Activated naive CD8-positive, alpha-beta T cell treated with anti-CD3 and anti-CD28 coated beads, Interleukin-2, amount 10 ng/mL, durations not matched to agents 7 days and 5 days (primary cell): Measurements from ENCODE around the gene CD300E. TPM values are rescaled to one million over a fixed set of nuclear protein-coding genes. Genes with fewer than 3 reads are reported as not detected.
"Not testable (repeated sequence)": the region's sequence is repeated elsewhere in the genome, so short reads cannot be mapped to it uniquely, and the experiment has no call there.

Experiments
- ATAC-seq: fragments of 150-1000 bp; cut with Tn5 transposase; one replicate; pipeline ENCODE4 v1.10.0; 2021; ENCODE audit warnings: low read depth, moderate library complexity
- POLR2A ChIA-PET: fragments of 350-600 bp; sonication (Branson Sonifier 250); formaldehyde crosslinking; loops from one replicate; lab custom pipeline; 2021; ENCODE audit warnings: antibody characterized with exemption; lab: Charles Lee
- DNase-seq: peaks from one replicate; pipeline ENCODE4 v3.0.0; 2021
- H3K27ac Mint-ChIP-seq: one replicate; pipeline ENCODE4 v1.8.0; 2022; ENCODE audit warnings: mild to moderate bottlenecking, mixed read lengths
- H3K27me3 Mint-ChIP-seq: one replicate; pipeline ENCODE4 v1.8.0; 2022; ENCODE audit warnings: mild to moderate bottlenecking, moderate library complexity, mixed read lengths
- H3K36me3 Mint-ChIP-seq: one replicate; pipeline ENCODE4 v1.8.0; 2021; ENCODE audit warnings: mild to moderate bottlenecking, mixed read lengths
- H3K4me1 Mint-ChIP-seq: one replicate; pipeline ENCODE4 v1.8.0; 2021; ENCODE audit warnings: mixed read lengths
- H3K4me3 Mint-ChIP-seq: one replicate; pipeline ENCODE4 v1.8.0; 2022; ENCODE audit warnings: mild to moderate bottlenecking, moderate library complexity, mixed read lengths
- H3K9me3 Mint-ChIP-seq: one replicate; pipeline ENCODE4 v1.8.0; 2021; ENCODE audit warnings: mixed read lengths
- total RNA-seq, 2 experiments: library from RNA; stranded (reverse); gene quantifications; one replicate each; pipeline ENCODE4 v1.2.3, GENCODE V29; 2021

CD300E gene
- total RNA-seq, 2 experiments from 2014 or later: not detected

DNA sequence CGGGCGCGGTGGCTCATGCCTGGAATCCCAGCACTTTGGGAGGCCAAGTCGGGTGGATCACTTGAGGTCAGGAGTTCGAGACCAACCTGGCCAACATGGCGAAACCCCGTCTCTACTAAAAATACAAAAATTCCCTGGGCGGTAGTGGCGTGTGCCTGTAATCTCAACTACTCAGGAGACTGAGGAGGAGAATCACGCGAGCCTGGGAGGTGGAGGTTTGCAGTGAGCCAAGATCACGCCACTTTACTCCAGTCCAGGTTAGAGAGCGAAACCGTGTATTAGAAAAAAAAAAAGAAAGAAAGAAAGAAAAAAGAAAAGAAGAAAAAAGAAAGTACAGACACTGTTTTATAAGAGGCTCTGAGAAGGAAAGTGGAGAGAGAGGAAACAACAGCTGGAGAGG lies 6.7 kb upstream of the CD300E start:
- H3K9me3 Mint-ChIP-seq, DNase-seq, ATAC-seq, H3K4me3 Mint-ChIP-seq, H3K27ac Mint-ChIP-seq, H3K36me3 Mint-ChIP-seq, H3K4me1 Mint-ChIP-seq: not testable (repeated sequence)
- POLR2A ChIA-PET: interaction anchor here (0.7 kb wide), 1 partner anchor 236 kb away, joined by 3 read pairs; no protein-coding TSS in a partner anchor
- H3K27me3 Mint-ChIP-seq: peaks cover 73% of the 10 kb centered on the region

DNA sequence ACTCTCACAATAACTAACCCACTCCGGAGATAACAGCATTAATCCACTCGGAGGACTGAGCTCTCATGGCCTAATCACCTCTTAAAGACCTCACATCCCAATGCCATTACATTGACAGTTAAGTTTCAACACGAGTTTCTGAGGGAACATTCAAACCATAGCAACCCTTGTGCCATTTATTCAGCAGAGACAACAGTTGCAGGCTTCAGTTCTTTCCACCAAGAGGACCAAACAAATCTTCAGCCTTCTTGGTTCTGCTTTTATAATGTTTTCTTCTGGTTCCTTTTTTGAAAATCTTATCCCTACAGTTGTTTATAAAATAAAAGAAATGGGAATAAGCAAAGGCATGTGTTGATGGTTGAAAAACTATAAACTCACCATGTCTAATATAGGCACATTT lies 2.1 kb upstream of the CD300E start:
- Mint-ChIP-seq H3K4me1 (no peaks in the 10 kb centered on the region), H3K27me3 (peaks cover 78% of the 10 kb centered on the region), H3K4me3 (no peak overlapping the region), H3K36me3 (no peaks in the 10 kb centered on the region), H3K27ac (no peak overlapping the region), H3K9me3 (peaks cover 3% of the 10 kb centered on the region)
- POLR2A ChIA-PET: no interaction called here
- DNase-seq: no peak
- no peak for ATAC-seq

DNA sequence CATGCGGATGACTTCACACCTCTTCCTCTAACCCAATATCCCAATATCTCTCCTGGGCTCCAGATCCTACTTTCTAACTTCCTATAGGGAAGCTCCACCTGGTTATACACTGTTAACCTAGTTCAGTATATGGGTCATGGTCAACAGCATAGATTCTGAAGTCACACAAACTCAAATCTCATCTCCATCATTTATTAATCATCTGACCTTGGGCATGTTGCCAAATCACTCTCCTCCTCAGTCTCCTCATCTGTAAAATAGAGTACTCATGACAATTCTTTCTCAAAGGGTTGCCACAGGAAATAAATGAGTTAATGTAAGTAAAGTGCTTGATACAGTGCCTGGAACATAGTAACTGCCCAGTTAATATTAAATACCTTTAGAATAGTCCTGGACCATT lies 593 bp upstream of the CD300E start:
- Mint-ChIP-seq H3K36me3 (no peaks in the 10 kb centered on the region), H3K9me3 (peaks cover 3% of the 10 kb centered on the region), H3K27ac (no peak overlapping the region), H3K4me3 (no peak overlapping the region), H3K27me3 (peaks cover 74% of the 10 kb centered on the region), H3K4me1 (no peaks in the 10 kb centered on the region)
- POLR2A ChIA-PET: no interaction called here
- no peak for ATAC-seq
- no peak for DNase-seq

GRCh38 chr17:74619077-74619673 lies 4.4 kb downstream of the CD300E start:
- Mint-ChIP-seq H3K9me3 (no peaks in the 10 kb centered on the region), H3K4me1 (no peaks in the 10 kb centered on the region), H3K36me3 (no peaks in the 10 kb centered on the region), H3K4me3 (no peak overlapping the region), H3K27ac (no peak overlapping the region), H3K27me3 (peaks cover 69% of the 10 kb centered on the region)
- no peak for ATAC-seq
- POLR2A ChIA-PET: interaction anchor here (1.2 kb wide), 1 partner anchor 83 kb away, joined by 3 read pairs; no protein-coding TSS in a partner anchor
- no peak for DNase-seq

- Mint-ChIP-seq H3K4me1 (no peaks in the 10 kb centered on the region), H3K9me3 (no peaks in the 10 kb centered on the region), H3K36me3 (no peaks in the 10 kb centered on the region), H3K27me3 (peaks cover 65% of the 10 kb centered on the region), H3K4me3 (no peak overlapping the region), H3K27ac (no peak overlapping the region)
- ATAC-seq (no peak), DNase-seq (no peak)
- POLR2A ChIA-PET: interaction anchor here (1.2 kb wide), 1 partner anchor 83 kb away, joined by 3 read pairs; no protein-coding TSS in a partner anchor
Measured at GRCh38 chr17:74618451-74618850, 5.1 kb downstream of the CD300E start.

DNA sequence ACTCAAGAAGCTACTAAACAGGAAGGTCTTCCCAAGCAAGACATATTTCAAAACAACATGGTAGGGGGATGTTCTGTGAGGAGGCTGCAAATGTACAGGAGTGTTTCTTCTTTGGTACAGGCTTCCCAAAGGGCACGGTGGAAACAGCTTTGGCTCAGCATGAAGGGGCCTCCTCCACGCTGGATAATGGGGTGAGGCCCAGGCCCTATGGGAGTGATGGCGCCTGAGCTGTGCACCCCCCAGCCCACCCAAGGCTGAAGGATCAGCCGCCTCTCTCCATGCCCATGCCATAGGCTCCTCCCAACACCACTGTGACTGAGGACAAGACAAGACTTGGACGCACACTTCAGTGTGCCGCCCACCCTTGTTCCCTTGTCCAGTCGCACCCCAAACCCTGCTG lies 6.8 kb downstream of the CD300E start:
- H3K4me1 Mint-ChIP-seq: peaks cover 11% of the 10 kb centered on the region
- no peak overlapping the region for H3K27ac Mint-ChIP-seq
- no peak overlapping the region for H3K4me3 Mint-ChIP-seq

GRCh38 chr17:74612046-74612445 lies 11.5 kb downstream of the CD300E start:
- peaks cover 40% of the 10 kb centered on the region for H3K27me3 Mint-ChIP-seq
- H3K4me1 Mint-ChIP-seq: peaks cover 11% of the 10 kb centered on the region
- ATAC-seq (peak; percentile 13), DNase-seq (no peak)
- no peak overlapping the region for H3K27ac Mint-ChIP-seq
- H3K4me3 Mint-ChIP-seq: no peak overlapping the region
- H3K36me3 Mint-ChIP-seq: no peaks in the 10 kb centered on the region
- H3K9me3 Mint-ChIP-seq: no peaks in the 10 kb centered on the region
- POLR2A ChIA-PET: no interaction called here

More for the DNA sequence above, 6.8 kb downstream of the CD300E start:
- Mint-ChIP-seq H3K27me3 (peaks cover 59% of the 10 kb centered on the region), H3K9me3 (no peaks in the 10 kb centered on the region), H3K36me3 (no peaks in the 10 kb centered on the region)
- no peak for DNase-seq
- POLR2A ChIA-PET: no interaction called here
- no peak for ATAC-seq

DNA sequence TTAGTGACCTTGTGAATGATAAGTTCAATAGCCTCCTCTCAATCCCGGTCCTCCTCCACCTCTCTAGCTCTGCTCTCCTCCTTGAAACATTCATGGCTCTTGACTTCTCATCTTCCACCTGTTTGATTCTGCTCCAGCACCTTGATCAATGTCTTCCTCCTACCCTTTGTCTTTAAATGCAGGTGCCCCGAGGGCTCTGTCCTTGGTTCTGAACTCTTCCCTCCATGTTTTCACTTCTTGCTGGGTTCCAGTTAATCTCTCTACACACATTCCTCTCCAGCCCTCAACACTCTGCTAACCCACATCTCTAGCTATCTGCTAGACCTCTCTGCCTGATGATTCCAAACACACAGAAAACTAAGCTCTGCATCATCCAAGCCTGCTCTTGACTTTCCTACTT lies 13.4 kb downstream of the CD300E start:
- peaks cover 11% of the 10 kb centered on the region for H3K4me1 Mint-ChIP-seq
- peaks cover 40% of the 10 kb centered on the region for H3K27me3 Mint-ChIP-seq
- H3K27ac Mint-ChIP-seq: no peak overlapping the region
- POLR2A ChIA-PET: no interaction called here
- H3K36me3 Mint-ChIP-seq: no peaks in the 10 kb centered on the region
- ATAC-seq (no peak), DNase-seq (no peak)
- no peak overlapping the region for H3K4me3 Mint-ChIP-seq
- no peaks in the 10 kb centered on the region for H3K9me3 Mint-ChIP-seq

DNA sequence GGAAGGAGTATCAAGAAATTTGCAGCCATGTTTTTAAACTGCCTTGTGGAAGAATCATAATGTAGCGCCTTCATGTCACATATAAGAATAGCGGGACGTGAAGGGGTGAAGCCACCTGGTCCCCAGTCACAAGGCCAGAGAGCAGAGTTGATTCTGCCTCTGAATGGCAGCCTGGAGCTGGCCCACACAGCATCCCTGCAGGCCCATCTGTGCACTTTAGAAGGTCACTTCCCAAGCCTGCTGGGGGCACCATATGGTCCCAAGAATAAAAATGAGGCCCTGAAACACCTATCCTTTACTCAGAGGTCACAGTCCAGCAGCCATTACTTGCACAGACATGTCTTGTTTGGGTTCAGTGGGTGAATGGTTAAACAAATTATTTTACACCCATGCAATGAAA lies 15.0 kb downstream of the CD300E start:
- DNase-seq (no peak), ATAC-seq (no peak)
- H3K4me1 Mint-ChIP-seq: peaks cover 13% of the 10 kb centered on the region
- no peak overlapping the region for H3K4me3 Mint-ChIP-seq
- no peak overlapping the region for H3K27ac Mint-ChIP-seq
- POLR2A ChIA-PET: no interaction called here
- H3K9me3 Mint-ChIP-seq: no peaks in the 10 kb centered on the region
- no peaks in the 10 kb centered on the region for H3K36me3 Mint-ChIP-seq
- peaks cover 35% of the 10 kb centered on the region for H3K27me3 Mint-ChIP-seq

DNA sequence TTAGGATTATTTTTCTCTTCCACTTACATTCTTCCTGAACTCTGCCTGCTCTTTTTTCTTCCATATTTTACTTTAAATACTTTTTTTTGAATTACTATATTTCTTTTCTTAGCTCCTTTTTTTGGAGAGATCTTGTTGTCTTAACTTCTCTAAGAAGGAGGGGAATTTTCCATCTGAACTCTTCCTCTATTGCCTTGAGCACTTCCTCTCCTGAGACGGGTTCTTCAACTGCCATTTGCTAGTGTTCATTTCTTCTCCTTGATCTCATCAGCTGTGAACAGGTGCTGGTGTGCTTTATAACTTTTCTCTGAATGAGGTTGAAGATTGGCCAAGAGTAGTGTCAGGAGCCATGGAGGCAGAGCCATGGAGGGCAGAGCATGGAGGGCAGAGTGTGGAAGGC lies 16.3 kb downstream of the CD300E start:
- H3K4me3 Mint-ChIP-seq: no peak overlapping the region
- H3K27ac Mint-ChIP-seq: no peak overlapping the region
- no peaks in the 10 kb centered on the region for H3K9me3 Mint-ChIP-seq
- DNase-seq (no peak), ATAC-seq (no peak)
- H3K27me3 Mint-ChIP-seq: peaks cover 30% of the 10 kb centered on the region
- POLR2A ChIA-PET: no interaction called here
- peaks cover 13% of the 10 kb centered on the region for H3K4me1 Mint-ChIP-seq
- no peaks in the 10 kb centered on the region for H3K36me3 Mint-ChIP-seq

- no peak for DNase-seq
Measured at GRCh38 chr17:74606050-74606449, 17.5 kb downstream of the CD300E start.

DNA sequence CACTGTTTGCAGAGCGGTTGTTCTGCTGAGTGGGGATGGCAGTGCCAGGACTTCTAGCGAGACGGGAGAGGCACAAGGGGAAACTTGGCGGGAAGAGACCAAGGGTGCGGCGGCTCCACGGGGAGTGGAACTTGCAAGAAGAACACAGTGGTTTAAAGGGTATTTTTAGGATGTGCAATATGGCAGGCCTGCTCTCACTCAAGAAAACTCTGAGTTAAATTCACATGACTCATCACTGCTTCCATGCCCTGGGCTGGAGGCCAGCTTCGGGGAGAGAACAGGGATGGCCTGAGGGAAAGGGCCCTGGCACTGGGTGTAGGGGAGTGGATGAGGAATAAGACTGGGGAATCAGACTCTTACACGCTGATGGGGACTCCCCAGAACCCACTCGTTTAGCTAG lies 18.2 kb downstream of the CD300E start:
- Mint-ChIP-seq H3K9me3 (no peaks in the 10 kb centered on the region), H3K4me1 (peaks cover 18% of the 10 kb centered on the region), H3K36me3 (no peaks in the 10 kb centered on the region), H3K27ac (no peak overlapping the region), H3K27me3 (peaks cover 32% of the 10 kb centered on the region), H3K4me3 (no peak overlapping the region)
- no peak for ATAC-seq
- no peak for DNase-seq
- POLR2A ChIA-PET: no interaction called here

More at GRCh38 chr17:74606050-74606449, 17.5 kb downstream of the CD300E start:
- no peak for ATAC-seq
- H3K4me1 Mint-ChIP-seq: peaks cover 15% of the 10 kb centered on the region
- H3K9me3 Mint-ChIP-seq: no peaks in the 10 kb centered on the region
- POLR2A ChIA-PET: no interaction called here
- H3K27ac Mint-ChIP-seq: no peak overlapping the region
- no peaks in the 10 kb centered on the region for H3K36me3 Mint-ChIP-seq
- no peak overlapping the region for H3K4me3 Mint-ChIP-seq
- peaks cover 26% of the 10 kb centered on the region for H3K27me3 Mint-ChIP-seq

DNA sequence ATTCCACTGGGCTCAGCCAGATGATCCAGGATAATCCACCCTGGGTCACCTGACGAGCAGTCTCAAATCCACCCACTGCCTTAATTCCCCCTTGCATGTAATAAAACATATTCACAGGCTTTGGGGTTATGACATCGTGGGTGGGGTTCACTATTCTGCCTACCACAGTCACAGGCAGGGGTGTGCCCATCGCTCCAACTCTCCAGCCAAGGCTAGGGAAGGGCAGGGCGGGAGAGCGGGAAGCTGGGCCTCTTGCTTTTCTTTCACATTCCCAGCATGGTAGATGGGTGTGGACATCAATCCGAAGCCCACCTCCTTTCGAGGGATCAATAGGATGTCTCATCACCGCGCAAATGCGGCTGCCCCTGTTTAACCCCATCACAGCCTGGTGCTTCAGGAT lies 18.8 kb downstream of the CD300E start:
- Mint-ChIP-seq H3K4me1 (peaks cover 18% of the 10 kb centered on the region), H3K27me3 (peaks cover 38% of the 10 kb centered on the region), H3K36me3 (no peaks in the 10 kb centered on the region), H3K27ac (no peak overlapping the region), H3K4me3 (no peak overlapping the region), H3K9me3 (no peaks in the 10 kb centered on the region)
- POLR2A ChIA-PET: no interaction called here
- DNase-seq (no peak), ATAC-seq (no peak)

DNA sequence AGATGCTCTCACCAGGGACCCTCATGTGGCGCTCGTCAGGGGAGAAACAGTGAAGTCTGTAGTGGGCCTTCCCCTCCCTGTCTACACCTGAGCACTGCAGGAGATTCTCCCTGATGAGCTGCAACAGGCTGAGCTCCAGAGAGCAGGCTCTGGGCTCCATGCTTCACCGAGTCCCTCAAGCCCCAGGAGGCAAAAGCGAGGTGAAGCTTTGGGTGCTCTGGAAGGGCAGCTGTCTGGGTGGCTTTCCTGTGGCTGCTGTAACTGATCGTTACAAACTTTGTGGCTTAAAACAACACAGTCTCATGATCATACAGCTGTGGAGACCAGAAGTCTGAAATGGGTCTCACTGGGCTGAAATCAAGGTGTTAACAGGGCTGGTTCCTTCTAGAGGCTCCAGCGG lies 19.3 kb downstream of the CD300E start:
- Mint-ChIP-seq H3K9me3 (no peaks in the 10 kb centered on the region), H3K27me3 (peaks cover 43% of the 10 kb centered on the region), H3K4me3 (no peak overlapping the region)

More for the DNA sequence above, 19.3 kb downstream of the CD300E start:
- H3K36me3 Mint-ChIP-seq: no peaks in the 10 kb centered on the region
- DNase-seq: no peak
- peaks cover 21% of the 10 kb centered on the region for H3K4me1 Mint-ChIP-seq
- H3K27ac Mint-ChIP-seq: no peak overlapping the region
- POLR2A ChIA-PET: interaction anchor here (0.6 to 1.4 kb wide), 2 partner anchors 12 to 187 kb away, joined by 3 read pairs; partner anchors contain the start of gene CD300LD
- no peak for ATAC-seq
